Left ventricle myocardium superior (tissue), 1 donor: ENCODE results near the gene PEX1. TPM values are rescaled to one million over a fixed set of nuclear protein-coding genes. Genes with fewer than 3 reads are reported as not detected.
"Not testable (repeated sequence)": the region's sequence is repeated elsewhere in the genome, so short reads cannot be mapped to it uniquely, and the experiment has no call there.

Experiments
- ATAC-seq: fragments of 200-7000 bp; cut with Tn5 transposase; one replicate; pipeline ENCODE4 v1.9.1; 2020; ENCODE audit warnings: mild to moderate bottlenecking, moderate library complexity
- DNase-seq: peaks from one replicate; pipeline ENCODE4 v3.0.0-alpha.2; 2020
- intact Hi-C: fragments of 100-400 bp; cut with micrococcal nuclease; formaldehyde crosslinking; loops from one replicate; pipeline ENCODE4 v1.11.0; 2022
- total RNA-seq: library from RNA; stranded (reverse); fragmentation: NEBNext Ultra II Directional; extraction: Animal tissue kit (Norgen Biotek cat#: 25700); gene quantifications from one replicate; pipeline ENCODE4 v1.2.1, GENCODE V29; 2021
- donor health status: DM: no; HTN: yes; CAD: no; lungs with severe emphysema.

The PEX1 gene
- total RNA-seq, 1 donor from 2014 or later: 15.0 TPM

DNA sequence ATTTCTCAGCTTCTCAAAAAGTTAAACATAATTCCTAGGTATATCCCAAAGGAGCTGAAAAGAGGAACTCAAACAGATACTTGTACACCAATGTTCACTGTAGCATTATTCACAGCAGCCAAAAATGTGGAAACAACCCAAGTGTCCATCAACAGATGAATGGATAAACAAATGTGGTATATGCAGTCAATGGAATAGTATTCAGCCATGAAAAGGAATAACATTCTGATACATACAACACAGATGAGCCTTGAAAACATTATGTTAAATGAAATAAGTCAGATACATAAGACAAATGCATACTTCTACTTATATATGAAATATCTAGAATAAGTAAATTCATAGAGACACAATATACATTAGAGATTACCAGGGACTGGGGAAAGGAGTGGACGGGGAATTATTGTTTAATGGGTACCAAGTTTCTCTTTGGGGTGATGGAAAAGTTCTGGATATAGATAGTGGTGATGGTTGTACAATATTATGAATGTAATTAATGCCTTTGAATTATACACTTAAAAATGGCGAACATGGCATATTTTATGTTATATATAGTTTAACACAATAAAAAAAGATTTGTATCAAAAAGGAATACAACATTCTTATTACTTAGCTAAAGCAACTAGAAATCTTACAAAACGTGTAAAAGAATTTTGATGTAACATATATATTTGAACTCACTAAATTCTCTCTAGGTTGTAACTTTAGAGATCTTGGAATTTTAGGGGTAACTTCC lies 15.0 kb downstream of the PEX1 start:
- ATAC-seq (no peak), DNase-seq (no peak)
- intact Hi-C loops: no loop called here

DNA sequence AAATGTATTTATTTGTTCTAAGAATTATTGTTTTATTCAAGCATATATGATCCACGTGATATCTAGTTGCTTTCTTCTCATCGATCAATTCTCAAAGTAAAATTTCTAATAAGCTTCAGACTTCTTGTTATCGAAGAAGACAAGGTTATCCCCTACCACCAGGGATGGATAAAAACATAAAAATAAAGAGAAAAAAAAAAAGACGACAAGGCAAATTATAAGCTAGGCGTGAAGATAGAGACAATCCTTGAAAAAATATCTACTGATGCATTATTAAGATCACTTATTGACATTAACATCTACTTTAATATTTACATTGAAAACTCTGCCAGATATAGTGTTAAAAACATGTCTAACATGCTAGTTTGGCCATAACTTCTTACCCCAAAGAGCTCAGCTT lies 19.4 kb downstream of the PEX1 start:
- intact Hi-C loops: no loop called here
- DNase-seq: no peak
- no peak for ATAC-seq

DNA sequence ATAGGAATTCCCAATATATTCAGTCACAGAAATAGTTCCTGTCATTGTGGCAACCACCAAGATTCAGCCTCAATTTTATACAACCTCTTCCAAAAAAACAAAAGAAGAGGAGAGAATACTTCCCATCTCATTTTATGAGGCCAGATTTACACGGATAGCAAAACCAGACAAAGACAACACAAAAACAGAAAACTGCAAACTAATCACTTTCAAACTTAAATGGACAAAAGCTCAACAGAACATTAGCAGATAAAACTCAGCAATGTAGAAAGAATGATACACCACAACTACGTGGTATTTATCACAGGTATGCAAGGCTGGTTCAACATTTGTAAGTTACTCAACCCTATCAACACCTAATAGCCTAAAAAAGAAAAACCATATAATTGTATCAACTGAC lies 22.0 kb downstream of the PEX1 start:
- no peak for ATAC-seq
- no peak for DNase-seq
- intact Hi-C loops: no loop called here

DNA sequence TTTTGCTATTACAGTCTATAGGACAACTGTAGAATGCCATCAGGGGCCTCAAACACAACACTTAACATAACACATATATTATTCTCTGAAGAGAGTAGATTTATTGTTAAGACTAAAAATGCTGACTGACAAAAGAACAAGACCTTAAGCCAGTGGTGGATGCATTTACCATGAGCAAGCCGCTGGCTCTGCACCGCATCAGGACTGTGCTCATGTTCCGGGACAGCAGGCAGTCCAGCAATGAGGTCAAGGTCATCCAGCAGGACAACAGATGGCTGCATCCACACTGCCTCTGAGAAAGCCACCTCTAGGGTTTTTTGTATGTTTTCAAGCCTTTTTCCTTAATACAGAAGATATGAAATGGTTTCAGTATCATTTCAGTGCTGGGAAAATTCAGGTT lies 23.8 kb downstream of the PEX1 start:
- ATAC-seq: peak; percentile 68
- DNase-seq: no peak
- intact Hi-C loops: no loop called here

DNA sequence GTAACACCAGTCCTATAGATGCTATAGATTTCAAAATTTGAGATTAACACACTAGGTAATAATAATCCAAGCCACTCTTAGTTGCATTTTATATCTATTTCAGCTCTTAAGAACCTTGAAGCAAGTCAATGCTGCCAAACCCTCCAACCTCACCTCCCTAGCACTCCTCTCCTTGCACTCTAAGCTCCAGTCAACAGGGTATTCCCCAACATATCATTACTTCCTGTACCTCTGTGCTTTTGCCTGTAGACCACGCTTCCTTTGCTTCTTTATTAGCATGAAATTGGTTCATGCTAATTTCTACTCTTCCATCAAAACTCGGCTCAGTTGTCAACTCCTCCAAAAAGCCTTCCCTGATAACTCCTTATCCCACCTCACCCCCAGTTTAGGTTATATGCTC lies 24.6 kb downstream of the PEX1 start:
- DNase-seq (no peak), ATAC-seq (no peak)
- intact Hi-C loops: no loop called here

DNA sequence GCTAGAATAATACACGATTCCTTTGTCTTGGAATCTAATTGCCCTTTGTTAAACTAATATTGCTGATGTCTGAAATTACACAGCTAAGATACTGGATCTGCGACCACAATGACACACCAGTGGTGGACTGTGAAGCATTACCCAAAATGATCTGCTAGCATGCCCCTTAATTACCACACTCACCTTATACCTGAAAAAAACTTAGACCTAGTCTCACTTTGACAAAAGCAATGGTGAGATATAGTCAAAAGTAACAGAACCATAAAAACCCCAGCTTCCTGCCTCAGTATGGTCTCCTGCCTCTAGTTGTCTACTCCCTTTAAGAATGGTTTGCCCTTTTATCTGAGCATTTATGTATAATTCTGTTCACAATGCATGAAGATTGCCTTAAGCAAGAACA lies 29.8 kb downstream of the PEX1 start:
- ATAC-seq (no peak), DNase-seq (no peak)
- intact Hi-C loops: no loop called here

DNA sequence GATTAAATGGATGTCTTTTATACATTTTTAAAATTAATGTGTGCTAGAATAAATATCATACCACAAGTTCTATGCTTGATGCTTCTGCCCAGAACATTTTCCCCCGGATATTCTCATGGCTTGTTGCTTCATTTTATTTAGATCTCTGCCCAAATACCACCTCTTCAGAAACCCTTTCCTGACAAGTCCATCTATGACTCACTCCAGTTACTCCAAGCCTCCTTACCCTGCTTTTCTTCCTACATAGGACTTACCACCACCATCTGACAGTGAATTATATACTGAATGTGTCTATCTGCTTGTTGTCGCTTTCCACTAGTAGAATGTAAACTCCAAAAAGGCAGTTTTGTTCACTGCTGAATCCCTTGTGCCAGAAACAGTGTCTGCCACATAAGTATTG lies 31.4 kb downstream of the PEX1 start:
- ATAC-seq: no peak
- intact Hi-C loops: no loop called here
- no peak for DNase-seq

DNA sequence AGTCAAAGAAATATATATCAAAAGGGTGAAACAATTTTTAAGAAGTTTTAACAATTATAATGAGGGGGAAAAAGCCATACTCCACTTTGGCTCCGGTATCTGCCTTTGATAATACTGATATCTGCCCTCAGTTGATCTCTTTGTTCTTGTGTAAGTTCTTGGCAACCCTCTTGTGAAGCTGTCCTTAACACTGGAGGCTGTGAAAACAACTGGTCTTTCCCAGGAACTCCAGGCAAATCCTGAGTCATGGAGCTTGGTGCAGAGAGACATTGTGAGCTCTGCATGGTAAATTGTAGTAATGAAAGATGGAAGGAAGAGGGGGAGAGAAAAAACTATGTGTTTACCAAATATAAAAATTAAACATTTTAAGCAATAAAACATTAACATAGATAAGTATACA lies 38.7 kb downstream of the PEX1 start:
- ATAC-seq (peak; percentile 79), DNase-seq (no peak)
- intact Hi-C loops: no loop called here

DNA sequence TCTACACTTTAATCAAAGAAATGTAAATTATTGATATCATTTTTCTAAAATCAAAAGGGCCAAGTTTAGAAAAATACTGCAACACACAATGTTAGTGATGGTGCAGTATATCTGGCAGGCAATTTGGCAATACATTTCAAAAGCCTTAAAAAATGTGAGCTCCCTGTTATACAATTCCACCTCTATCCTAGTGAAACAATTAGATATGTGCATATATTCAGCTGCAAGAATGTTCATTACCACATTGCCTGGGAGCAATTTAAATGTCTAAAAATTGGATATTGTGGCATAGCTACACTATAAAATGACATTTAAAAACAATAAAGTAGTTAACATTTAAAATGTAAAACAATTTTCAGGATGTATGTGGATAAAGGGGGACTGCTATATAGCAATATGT lies 40.5 kb downstream of the PEX1 start:
- no peak for ATAC-seq
- intact Hi-C loops: no loop called here
- no peak for DNase-seq

DNA sequence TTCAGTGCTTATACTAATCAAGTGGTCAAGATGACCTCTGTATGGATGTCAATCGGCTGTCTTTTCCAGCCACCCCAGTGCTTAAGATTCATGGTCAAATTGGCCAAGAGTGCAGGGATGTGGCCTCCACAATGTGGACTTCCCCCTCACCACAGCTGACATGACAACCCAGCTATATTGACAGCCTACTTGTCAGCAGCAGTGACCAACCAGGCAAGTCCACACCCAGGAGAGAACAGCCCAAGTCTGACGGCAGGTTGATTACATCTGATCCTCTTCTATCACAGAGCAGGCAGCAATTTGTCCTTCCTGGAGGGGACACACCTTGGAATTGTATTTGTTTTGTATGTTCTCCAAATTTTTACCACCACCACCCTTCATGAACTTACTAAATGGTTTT lies 42.3 kb downstream of the PEX1 start:
- DNase-seq (no peak), ATAC-seq (peak; percentile 36)
- intact Hi-C loops: no loop called here

DNA sequence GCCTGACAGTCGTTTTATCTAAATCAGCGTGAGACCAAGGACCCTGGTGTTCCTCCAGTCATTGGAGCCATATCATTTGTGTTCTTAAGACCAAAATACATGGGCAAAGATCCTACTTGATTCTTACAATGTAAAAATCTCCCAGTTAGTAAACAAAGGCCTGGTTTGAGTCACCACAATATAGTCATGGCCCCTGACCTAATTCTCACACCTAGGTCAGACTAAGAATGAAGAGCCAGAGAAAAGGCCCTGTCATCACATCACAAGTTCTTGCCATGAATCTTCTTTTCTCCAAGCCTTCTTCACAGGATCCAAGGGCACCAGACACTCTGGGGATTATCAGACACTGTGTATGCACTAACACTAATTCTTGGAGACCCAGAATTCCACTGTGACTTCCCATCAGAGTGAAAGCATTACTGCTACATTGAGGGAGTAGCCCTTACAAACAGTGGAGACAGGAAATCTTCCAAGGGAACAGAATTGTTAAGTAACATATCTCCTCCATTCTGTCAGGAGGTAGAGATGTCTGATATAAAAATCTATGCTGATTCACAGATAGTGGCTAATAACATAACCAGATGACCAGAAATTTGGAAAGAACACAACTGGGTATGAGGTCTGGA lies 42.9 kb downstream of the PEX1 start:
- intact Hi-C loops: no loop called here
- ATAC-seq (no peak), DNase-seq (no peak)

DNA sequence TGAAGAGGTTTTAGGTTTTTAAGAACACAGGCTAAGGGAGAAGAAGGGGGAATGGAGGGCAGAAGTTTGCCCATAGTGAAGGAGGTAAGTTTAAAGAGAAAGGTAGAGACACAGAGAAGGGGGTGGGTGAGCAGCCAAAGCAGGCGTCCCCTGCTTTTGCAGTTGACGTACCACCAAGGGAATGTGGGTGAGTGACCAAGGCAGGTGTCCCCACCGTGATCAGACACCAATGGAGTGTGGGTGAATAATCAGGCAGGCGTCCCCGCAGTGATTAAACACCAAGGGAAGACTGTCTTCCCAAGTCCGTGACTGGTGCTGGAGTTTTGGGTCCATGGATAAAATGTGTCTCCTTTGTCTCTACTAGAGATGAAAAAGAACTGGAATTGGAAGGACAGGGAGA lies 44.1 kb downstream of the PEX1 start:
- ATAC-seq, intact Hi-C loops, DNase-seq: not testable (repeated sequence)

DNA sequence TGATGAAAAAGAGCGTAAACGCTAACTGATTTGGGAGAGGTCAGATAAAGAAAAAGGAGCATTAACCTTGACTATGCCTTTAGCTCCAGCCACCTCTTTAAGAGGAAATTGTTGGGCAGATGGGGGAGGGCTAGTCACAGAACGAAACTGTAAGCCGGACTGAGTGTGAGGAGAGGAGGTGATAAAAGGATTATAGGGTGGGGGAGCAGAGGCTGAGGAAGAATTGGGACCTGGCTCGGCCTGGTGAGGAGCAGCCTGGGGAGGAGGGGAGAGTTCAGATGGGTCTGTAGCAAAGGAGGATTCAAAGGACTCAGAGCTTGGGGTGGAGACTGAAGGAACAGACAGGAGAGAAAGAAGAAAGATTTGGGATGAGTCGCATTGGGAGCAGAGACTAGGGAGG lies 44.7 kb downstream of the PEX1 start:
- ATAC-seq, intact Hi-C loops, DNase-seq: not testable (repeated sequence)

DNA sequence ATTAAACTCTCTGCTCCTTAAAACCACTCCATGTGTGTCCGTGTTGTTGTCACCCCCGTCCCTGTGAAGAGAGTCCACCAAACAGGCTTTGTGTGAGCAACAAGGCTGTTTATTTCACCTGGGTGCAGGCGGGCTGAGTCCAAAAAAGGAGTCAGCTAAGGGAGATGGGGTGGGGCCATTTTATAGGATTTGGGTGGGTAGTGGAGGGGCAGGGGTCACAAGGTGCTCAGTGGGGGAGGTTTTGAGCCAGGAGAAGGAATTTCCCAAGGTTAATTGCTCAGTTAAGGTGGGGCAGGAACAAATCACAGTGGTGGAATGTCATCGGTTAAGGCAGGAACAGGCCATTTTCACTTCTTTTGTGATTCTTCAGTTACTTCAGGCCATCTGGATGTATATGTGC lies 49.2 kb downstream of the PEX1 start:
- ATAC-seq, intact Hi-C loops, DNase-seq: not testable (repeated sequence)

DNA sequence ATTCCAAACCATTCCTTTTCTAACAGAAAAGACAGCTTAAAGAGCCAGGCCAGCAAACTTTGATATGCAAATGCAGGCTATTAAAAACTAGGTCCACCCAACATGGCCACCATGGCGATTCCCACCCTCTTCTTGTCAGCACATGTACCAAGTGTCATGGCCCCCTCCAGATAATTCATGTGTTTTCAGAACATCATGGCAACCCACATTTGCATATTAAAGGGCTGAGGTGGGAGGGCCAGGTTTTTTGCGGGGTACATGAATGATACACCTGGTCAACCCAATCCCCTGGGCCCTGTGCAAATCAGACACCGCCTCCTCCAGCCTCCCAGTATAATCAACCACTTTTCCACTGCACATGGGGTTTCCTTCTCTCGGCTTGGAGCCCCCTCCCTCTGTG lies 49.6 kb downstream of the PEX1 start:
- DNase-seq: no peak
- ATAC-seq: no peak
- intact Hi-C loops: no loop called here

DNA sequence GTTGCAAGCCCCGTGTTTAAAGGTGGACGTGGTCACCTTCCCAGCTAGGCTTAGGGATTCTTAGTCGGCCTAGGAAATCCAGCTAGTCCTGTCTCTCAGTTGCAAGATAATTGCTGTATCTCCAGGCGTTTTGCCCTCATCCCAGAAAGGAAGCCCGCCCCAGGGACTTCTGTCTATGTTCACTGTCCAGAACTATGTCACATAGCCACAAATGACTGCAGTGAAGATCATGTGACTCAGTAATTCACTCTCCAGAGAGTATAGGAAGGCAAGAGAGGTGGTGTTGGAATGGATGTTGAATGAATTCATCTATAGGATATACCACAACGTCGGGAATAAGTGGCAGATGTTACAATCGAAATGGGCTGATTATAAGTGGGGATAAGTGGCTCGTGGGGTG lies 50.2 kb downstream of the PEX1 start:
- intact Hi-C loops: no loop called here
- no peak for DNase-seq
- no peak for ATAC-seq

DNA sequence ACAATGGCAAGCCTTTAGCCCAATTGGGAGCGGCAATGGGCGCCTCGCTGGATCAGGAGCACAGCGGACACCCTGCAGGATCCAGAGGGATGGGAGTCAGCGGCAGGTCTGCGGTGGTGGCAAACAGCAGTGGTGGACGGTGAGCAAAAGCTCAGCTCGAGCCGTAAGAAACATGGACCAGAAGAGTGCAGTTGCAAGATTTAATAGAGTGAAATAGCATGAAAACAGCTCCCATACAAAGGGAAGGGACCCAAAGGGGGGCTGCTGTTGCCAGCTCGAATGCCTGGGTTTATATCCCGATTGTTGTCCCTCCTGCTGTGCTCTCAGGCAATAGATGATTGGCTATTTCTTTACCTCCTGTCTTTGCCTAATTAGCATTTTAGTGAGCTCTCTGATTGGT lies 50.6 kb downstream of the PEX1 start, which contains the start of gene ERVW-1:
TSS of gene ERVW-1 (minus strand) at position 266 of the 400 bp plus-strand sequence. CDS start 7,565 bp downstream, outside the sequence.
- intact Hi-C loops, ATAC-seq, DNase-seq: not testable (repeated sequence)

DNA sequence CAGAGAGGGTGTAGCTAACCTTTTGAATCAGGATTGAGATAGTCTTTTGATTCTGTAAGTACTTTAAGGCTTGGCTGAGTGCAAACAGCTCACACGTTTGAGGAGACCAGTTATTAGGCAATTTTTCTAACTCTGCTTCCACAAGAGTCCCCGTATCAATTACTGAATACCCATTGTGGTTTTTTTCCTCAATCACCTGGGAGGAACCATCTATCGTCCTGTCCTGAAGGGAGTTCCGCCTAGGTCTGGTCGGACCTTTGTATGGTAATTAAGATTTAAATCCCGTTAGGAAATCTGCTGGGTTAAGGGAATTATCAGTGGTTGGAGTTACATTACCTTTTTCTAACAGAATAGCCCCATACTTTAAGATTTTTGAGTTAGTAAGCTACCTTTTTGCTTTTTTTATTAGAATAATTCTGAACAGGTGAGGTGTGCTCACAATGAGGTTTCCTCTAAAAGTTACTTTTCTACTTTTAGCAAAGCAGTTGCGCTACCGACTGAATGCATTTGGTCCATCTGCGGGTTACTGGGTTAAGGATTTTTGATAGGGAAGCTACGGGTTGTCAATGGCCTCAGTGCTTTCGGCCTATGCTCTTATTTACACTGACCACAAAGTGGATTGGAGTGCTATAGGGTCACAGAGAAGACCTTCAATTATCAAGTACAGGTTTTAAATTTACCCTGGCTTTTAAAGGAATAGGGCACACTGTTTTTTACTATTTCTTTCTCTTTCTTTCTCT lies 52.3 kb downstream of the PEX1 start:
- intact Hi-C loops, DNase-seq, ATAC-seq: not testable (repeated sequence)

DNA sequence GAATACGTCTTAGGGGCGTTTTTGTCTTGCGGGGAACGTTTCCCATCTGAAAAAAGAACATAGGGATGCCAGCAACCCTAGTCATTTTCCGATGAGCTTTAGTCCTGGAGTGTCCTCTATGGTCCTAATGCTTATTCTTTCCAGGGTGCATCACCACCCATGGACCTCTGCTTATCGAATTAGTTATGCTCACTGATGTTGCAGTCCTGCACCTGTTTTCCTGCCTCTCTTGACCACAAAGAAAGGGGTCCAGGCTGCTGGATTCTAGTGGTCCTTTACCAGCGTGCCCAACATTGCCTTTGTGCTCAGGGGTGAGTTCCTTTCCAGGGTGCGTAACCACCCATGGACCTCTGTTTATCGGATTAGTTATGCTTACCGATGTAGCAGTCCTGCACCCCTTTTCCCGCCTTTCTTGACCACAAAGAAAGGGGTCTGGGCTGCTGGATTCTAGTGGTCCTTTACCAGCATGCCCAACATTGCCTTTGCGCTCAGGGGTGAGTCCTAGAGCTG lies 53.0 kb downstream of the PEX1 start:
- intact Hi-C loops, ATAC-seq, DNase-seq: not testable (repeated sequence)

DNA sequence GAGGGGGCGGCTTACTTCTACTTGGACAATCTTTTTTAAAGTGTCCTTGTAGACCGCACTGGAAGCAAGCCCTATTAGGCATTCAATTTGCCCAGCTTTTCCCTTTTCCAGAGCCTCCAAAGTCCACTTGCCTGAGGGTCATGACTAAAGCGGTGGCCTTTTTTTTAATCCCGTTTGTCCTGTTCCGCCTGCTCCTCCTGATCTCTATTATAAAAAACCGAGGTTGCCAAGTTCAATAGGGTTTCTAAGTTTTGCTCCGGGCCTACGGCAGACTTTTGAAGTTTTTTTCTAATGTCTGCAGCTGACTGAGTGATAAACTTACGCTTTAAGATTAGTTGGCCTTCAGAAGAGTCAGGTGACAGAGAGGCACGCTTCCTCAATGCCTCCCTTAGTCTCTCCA lies 54.3 kb downstream of the PEX1 start:
- ATAC-seq, intact Hi-C loops, DNase-seq: not testable (repeated sequence)
